ENCODE measurements around the gene ANKRD13B. TPM values are rescaled to one million over a fixed set of nuclear protein-coding genes. Genes with fewer than 3 reads are reported as not detected.

Gene ANKRD13B
- total RNA-seq, 1 donor from 2014 or later: 13.8 TPM

- no peak for DNase-seq
Observed at GRCh38 chr17:29616300-29617048, 23.5 kb downstream of the ANKRD13B start.

GRCh38 chr17:29617125-29617480 is 24.2 kb downstream of the ANKRD13B start:
- DNase-seq: peak; percentile 78

GRCh38 chr17:29617481-29618271 is 24.7 kb downstream of the ANKRD13B start:
- no peak for DNase-seq

DNA sequence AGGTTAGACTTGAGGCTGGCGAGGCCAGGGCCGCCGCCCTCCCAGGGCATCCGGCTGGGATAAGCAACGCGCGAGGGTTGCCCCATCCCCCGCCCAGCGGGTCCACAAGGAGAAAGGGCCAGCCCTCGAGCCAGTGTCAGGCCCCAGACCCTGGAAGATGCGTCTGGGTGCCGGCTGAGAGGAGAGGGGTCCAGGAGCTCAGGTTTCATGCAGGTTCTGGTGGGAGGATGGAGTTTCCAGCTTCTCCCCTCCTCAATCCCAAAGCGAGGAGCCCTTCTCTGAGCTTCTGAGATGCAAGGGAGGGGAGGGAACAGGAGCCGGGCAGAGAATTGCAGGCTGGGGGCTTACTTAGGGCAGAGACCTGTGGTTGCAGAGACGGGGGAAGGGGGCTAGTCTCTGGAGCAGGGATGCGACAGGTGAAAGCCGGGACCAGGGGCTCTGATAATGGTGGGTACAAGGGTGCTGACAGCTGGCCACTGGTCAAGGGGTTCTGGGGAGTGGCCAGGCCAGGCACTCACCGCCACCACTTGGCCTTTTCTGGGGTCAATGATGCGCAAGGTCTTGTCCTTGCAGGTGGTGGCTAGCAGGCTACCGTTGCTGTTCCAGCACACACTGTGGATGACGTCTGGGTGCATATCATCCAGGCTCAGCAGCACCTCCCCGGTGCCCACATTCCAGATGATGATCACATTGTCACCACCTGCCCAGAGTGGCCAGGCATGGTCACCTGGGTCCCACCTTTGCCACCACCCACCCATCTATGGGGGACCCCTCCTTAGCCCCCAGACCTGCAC is 25.5 kb downstream of the ANKRD13B start:
- no peak for DNase-seq

GRCh38 chr17:29619251-29619650 is 26.3 kb downstream of the ANKRD13B start:
- DNase-seq: peak; percentile 75

- no peak for DNase-seq
Observed at GRCh38 chr17:29620271-29620670, 27.3 kb downstream of the ANKRD13B start.

DNA sequence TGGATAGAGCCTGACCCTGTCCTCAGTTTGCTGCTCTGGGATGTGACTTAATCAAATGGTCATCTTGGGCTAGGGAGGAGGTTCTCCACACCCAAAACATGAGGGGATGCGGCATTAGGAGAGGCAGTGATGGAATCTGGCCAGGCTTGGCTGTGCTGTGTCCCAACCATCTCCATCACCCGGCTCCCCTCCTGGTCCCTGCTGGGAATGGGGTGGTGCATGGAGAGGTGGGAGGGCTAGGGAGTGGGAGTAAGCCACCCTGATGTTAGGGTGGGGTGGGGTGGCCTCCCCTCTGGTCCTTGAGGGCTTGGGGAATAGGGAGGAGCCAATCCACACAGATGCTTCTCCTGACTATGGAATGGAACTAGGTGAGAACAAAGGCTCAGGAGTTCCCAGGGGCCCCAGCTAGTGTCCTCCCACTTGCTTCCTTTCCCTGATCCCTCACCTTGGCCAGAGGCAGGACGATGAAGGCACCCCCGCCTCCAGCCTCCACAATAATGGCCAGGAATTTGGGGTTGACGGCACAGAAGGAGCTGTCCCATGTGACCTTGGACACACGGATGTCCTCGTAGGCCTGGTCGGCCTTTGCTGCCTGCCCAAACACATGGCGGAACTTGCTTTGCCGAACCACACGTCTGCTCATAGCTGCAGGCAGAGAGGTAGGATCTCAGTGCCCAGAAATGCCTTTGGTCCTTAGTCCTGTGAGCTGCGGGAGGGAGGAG is 28.0 kb downstream of the ANKRD13B start:
- DNase-seq: no peak

GRCh38 chr17:29621751-29622194 is 28.8 kb downstream of the ANKRD13B start:
- DNase-seq: no peak

DNA sequence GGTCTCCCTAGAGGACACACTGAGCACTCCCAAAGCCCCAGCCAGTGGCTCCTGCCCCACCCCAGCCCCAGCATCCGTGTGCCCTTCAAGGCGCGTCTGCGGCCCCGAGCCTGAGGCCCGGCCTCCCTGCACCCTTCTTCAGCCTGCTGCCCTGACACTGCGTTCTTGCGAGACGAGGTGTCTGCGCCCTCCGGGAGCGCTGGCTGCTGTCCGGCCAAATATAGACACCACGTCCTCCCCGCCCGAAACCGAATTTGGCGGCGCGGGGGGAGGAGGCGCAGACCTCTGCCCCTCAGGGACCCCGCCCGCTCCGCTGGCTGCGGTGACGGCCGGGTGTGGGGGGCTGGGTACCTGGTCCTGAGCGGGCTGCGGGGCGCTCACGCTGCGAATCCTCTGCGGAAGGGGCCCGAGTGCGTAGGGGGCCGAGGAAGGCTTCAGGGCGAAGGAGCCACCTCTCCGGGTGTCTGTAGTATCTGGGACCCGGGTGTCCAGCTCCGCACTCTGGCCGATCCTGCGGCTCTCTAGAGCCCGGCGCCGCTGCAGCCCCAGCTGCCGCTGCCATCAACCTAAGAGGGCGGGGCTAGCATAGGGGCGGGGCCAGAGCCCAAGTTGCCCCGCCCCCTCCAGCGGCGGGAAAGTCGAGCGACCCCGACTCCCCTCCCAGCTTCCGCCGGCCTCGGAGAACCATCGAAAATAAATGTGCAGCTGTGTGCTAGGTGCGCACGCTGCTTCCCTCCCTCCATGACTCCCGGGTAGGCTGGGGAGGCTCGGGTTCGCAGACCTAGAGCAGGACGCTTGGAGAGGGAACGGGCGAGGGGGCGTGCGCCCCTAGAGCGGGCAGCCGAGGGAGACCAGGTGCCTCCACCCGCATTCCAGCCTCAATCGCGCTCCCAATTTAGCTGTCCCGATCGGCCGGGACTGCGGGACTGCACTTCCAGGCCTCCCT is 29.7 kb downstream of the ANKRD13B start, which contains the start of gene CORO6:
Gene CORO6, minus strand, starts transcription at position 576 of the 946 bp plus-strand sequence. CDS start 1,491 bp downstream, outside the sequence.
- DNase-seq: peak; percentile 82

DNA sequence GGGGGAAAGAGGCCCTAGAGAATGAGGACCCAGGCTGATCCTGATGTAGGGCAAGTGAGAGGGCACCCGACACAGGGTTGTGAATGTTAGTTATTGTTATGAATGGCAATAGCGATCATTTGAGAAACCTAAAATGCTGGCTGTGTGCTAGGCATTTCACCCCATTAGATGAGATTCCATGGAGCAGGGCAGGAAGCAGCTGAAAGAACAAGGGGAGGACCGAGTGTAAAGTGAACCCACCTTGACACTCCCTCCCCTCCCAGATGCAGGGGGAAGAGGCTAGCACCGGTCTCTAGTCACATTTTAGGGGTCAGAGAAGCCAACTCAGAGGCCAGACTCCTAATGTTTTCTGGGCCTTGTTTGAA is 30.3 kb downstream of the ANKRD13B start:
- no peak for DNase-seq

DNA sequence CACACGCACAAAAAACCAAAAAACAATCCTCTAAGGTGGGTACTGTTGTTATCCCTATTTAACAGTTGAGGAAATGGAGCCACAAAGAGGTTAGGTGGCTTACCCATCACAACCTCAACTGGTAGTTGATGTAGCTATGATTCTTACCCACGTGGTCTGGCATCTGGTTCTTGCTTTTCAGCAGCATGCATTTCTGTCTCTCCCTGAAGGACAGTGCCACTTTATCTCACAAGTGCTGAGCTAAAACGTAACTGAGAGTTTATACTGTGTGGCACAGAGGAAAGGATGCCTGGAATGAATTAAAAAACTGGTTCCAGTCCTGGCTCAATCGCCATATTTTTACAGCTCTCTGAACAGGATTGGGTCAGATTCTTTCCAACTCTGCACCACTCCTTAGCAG is 31.7 kb downstream of the ANKRD13B start:
- DNase-seq: no peak

DNA sequence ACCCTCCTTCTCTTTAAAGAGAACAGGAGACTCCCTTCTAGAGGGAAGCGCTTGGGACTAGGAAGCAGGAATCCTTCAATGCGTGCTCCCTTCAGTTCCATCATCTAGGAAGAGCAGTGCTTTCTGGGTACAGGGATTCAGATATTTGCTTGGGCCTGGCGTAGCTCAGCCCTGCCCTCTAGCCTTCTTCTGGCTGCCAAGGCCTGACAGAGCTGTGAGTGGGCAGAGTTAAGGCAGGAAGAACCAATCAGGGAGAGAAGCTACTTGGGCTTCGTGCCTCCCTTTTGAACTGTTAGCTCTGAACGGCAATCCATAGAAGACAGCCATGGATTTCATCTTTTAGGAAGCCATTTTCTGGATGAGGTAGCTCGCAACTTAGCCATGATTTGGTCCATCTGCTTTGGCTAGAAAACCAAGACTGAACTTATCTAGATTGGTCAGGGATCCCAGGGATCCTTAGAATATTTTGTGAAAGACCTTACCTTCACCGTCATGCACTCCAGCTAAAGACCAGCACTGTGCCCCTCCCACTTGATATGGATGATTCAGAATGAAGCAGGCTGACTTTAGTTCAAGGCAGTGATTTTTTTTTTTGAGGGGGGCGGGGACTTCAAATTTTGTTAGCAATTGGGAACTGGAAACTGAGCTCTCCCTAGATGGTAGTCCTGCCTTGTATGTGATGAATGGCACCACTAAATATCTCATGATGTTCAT is 32.3 kb downstream of the ANKRD13B start:
- peak; percentile 48 for DNase-seq

DNA sequence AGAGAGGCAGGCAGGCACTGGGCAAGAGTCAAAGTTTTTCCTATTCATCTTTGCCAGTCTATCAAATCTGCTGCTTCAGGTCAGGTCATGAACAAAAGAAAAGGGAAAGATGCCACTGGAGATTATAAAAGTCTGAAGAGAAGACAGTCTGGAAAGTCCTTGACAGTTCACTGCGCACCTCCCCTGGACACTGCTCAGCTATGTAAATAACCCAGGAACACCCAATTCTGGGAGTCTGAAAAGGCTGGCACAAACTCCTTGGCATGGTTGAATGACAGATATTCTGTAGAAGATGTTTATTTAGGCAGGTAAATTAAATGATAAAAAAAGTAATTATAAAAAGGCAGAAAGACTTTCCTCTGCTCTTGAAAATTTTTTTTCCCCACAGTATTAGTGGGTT is 35.0 kb downstream of the ANKRD13B start:
- no peak for DNase-seq

GRCh38 chr17:29628644-29629043 is 35.7 kb downstream of the ANKRD13B start:
- no peak for DNase-seq

DNA sequence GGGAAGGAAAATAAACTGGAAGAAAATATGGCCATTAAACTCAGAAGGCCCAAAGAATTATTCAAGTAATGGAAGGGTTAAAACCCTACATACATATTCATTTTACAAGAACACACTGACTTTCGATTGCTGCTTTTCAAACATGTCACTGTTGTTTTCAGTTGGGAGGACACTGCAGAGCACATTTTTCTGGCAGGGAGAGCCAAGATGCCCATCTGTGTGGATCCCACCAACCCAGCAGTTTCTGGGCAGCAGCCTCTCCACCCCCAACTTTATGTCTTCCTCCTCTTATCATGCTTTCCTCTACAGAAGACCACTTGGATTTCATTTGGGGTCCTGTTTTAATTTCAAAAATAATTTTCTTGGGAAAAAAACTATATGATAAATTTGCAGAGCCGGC is 36.9 kb downstream of the ANKRD13B start:
- no peak for DNase-seq

GRCh38 chr17:29630630-29631193 is 37.8 kb downstream of the ANKRD13B start:
- no peak for DNase-seq

- no peak for DNase-seq
Observed at GRCh38 chr17:29633886-29634285, 41.0 kb downstream of the ANKRD13B start.

GRCh38 chr17:29640413-29640812 is 47.5 kb downstream of the ANKRD13B start:
- DNase-seq: no peak

GRCh38 chr17:29640981-29641642 is 48.2 kb downstream of the ANKRD13B start:
- DNase-seq: no peak

Measured in tongue (tissue), 2 donors.